ENCODE results near the gene SLC6A11. TPM values are rescaled to one million over a fixed set of nuclear protein-coding genes. Genes with fewer than 3 reads are reported as not detected.

The SLC6A11 gene
- total RNA-seq, 2 experiments from 2014 or later, result not detected

- no peak overlapping the region for H3K4me3 ChIP-seq (ENCODE audit: low read depth, low read length, poor library complexity, severe bottlenecking)
- H3K36me3 ChIP-seq (ENCODE audit: insufficient read depth, low read length), result no peaks in the 10 kb centered on the region
- no peaks in the 10 kb centered on the region for H3K9me3 ChIP-seq (ENCODE audit: low read length)
- no peak overlapping the region for H3K4me2 ChIP-seq (ENCODE audit: low read length)
- POLR2A ChIA-PET, result no interaction called here
- no peak for DNase-seq (ENCODE audit: low spot score)
- CTCF ChIA-PET (ENCODE audit: unreplicated experiment), result no interaction called here
- no peak for TF ChIP-seq CTCF (conservative IDR thresholded peaks at IDR 0.05; ENCODE audit: low read length)
- TF ChIP-seq EZH2phosphoT487 (IDR thresholded peaks at IDR 0.05; ENCODE audit: borderline replicate concordance, low read depth, low read length), result no peak
- no peak overlapping the region for H3K27ac ChIP-seq (ENCODE audit: low read depth, low read length, poor library complexity, severe bottlenecking)
- no peaks in the 10 kb centered on the region for H3K4me1 ChIP-seq (ENCODE audit: insufficient read depth, low read length, poor library complexity, severe bottlenecking)
- no peaks in the 10 kb centered on the region for H4K20me1 ChIP-seq (ENCODE audit: insufficient read depth, low read length)
- H3K79me2 ChIP-seq (ENCODE audit: insufficient read depth, low read depth, low read length), result no peaks in the 10 kb centered on the region
- intact Hi-C loops (cut with micrococcal nuclease; ENCODE audit: unreplicated experiment), result no loop called here
- no peaks in the 10 kb centered on the region for H3K9me2 ChIP-seq (ENCODE audit: insufficient read depth, low read length)
- H2AFZ ChIP-seq (ENCODE audit: low read length), result no peak overlapping the region
- BruUV-seq (replicated peaks), result no TSS peak
Measured at GRCh38 chr3:10935846-10936631, 120.0 kb downstream of the SLC6A11 start.

- ChIA-PET POLR2A (no interaction called here), CTCF (ENCODE audit: unreplicated experiment) (no interaction called here)
Measured at GRCh38 chr3:10936686-10937085, 120.7 kb downstream of the SLC6A11 start.

More at GRCh38 chr3:10936686-10937085, 120.7 kb downstream of the SLC6A11 start:
- Histone ChIP-seq H3K27ac (ENCODE audit: low read depth, low read length, poor library complexity, severe bottlenecking) (no peak overlapping the region), H3K79me2 (ENCODE audit: insufficient read depth, low read depth, low read length) (no peaks in the 10 kb centered on the region), H3K9me3 (ENCODE audit: low read length) (no peaks in the 10 kb centered on the region), H4K20me1 (ENCODE audit: insufficient read depth, low read length) (no peaks in the 10 kb centered on the region), H3K36me3 (ENCODE audit: insufficient read depth, low read length) (no peaks in the 10 kb centered on the region), H3K4me2 (ENCODE audit: low read length) (no peak overlapping the region), H2AFZ (ENCODE audit: low read length) (no peak overlapping the region), H3K4me3 (ENCODE audit: low read depth, low read length, poor library complexity, severe bottlenecking) (no peak overlapping the region), H3K4me1 (ENCODE audit: insufficient read depth, low read length, poor library complexity, severe bottlenecking) (no peaks in the 10 kb centered on the region), H3K9me2 (ENCODE audit: insufficient read depth, low read length) (no peaks in the 10 kb centered on the region)
- no TSS peak for BruUV-seq (replicated peaks)
- DNase-seq (ENCODE audit: low spot score), result no peak
- intact Hi-C loops (cut with micrococcal nuclease; ENCODE audit: unreplicated experiment), result no loop called here
- TF ChIP-seq CTCF (conservative IDR thresholded peaks at IDR 0.05; ENCODE audit: low read length), result no peak
- TF ChIP-seq EZH2phosphoT487 (IDR thresholded peaks at IDR 0.05; ENCODE audit: borderline replicate concordance, low read depth, low read length), result no peak

Measured in OCI-LY7 (cell line).